Smooth muscle cell (in vitro differentiated cells): ENCODE results near the gene NCLN. TPM values are rescaled to one million over a fixed set of nuclear protein-coding genes. Genes with fewer than 3 reads are reported as not detected.

Experiments
- DNase-seq: peaks from one replicate; lab custom pipeline; 2025; ENCODE audit not compliant: unreplicated experiment; lab: John Stamatoyannopoulos, UW
- H2AFZ ChIP-seq: fragments of 200-600 bp; sonication (generic); 2 replicates; pipeline ENCODE4 v1.6.0; 2016; ENCODE audit warnings: antibody characterized with exemption, low read depth, mild to moderate bottlenecking
- H3F3A ChIP-seq: fragments of 200-600 bp; sonication (generic); 2 replicates; pipeline ENCODE4 v1.6.0; 2017; ENCODE audit warnings: antibody characterized with exemption, low read depth
- H3K27ac ChIP-seq: fragments of 200-600 bp; sonication (generic); 2 replicates; pipeline ENCODE4 v1.5.1; 2016; ENCODE audit warnings: low read depth, mild to moderate bottlenecking
- H3K27me3 ChIP-seq: fragments of 200-600 bp; sonication (generic); 2 replicates; pipeline ENCODE4 v1.6.1; 2016; ENCODE audit warnings: low read depth, mild to moderate bottlenecking
- H3K36me3 ChIP-seq: fragments of 200-600 bp; sonication (generic); 2 replicates; pipeline ENCODE4 v1.5.1; 2016; ENCODE audit warnings: low read depth
- H3K4me1 ChIP-seq: fragments of 200-600 bp; sonication (generic); 2 replicates; pipeline ENCODE4 v1.5.1; 2016; ENCODE audit warnings: low read depth
- H3K4me2 ChIP-seq: fragments of 200-600 bp; sonication (generic); 2 replicates; pipeline ENCODE4 v1.6.0; 2016; ENCODE audit warnings: mild to moderate bottlenecking
- H3K4me3 ChIP-seq: fragments of 200-600 bp; sonication (generic); 2 replicates; pipeline ENCODE4 v1.5.1; 2016; ENCODE audit warnings: mild to moderate bottlenecking
- H3K79me2 ChIP-seq: fragments of 200-600 bp; sonication (generic); 2 replicates; pipeline ENCODE4 v1.6.0; 2016; ENCODE audit warnings: low read depth, mild to moderate bottlenecking
- H3K9ac ChIP-seq: fragments of 200-600 bp; sonication (generic); 2 replicates; pipeline ENCODE4 v1.6.0; 2016; ENCODE audit warnings: low read depth
- H3K9me3 ChIP-seq: fragments of 200-600 bp; sonication (generic); replicated peaks from 2 replicates; pipeline ENCODE4 v1.5.1; 2016; ENCODE audit warnings: low read depth
- H4K20me1 ChIP-seq: fragments of 200-600 bp; sonication (generic); 2 replicates; pipeline ENCODE4 v1.6.0; 2016; ENCODE audit warnings: low read depth
- CTCF ChIP-seq: fragments of 200-600 bp; sonication (generic); IDR thresholded peaks from 2 replicates; pipeline ENCODE4 v1.5.1; 2017; ENCODE audit warnings: borderline replicate concordance, mild to moderate bottlenecking, antibody characterized with exemption; ENCODE audit not compliant: insufficient read depth, poor library complexity, severe bottlenecking
- WGBS: methylation state at CpG from one replicate; pipeline ENCODE4 v1.1.7; 2016; ENCODE audit warnings: low lambda C conversion rate; 5-methylcytosine and 5-hydroxymethylcytosine counted together
- polyA plus RNA-seq: library from polyadenylated mRNA; unstranded; fragments of >200 nt; fragmentation: Nextera tagmentation; extraction: Ambion mirVana; gene quantifications from 2 replicates; pipeline ENCODE4 v1.2.1, GENCODE V29; 2016
- total RNA-seq: library from RNA; depleted of rRNA; stranded (reverse); fragments of >200 nt; gene quantifications from 2 replicates; pipeline ENCODE4 v1.2.3, GENCODE V29; 2014

The NCLN gene
- total and polyA plus RNA-seq, 2 experiments from 2014 or later = 44.5 to 97.4 TPM

GRCh38 chr19:3208317-3209207, 22.8 kb downstream of the NCLN start:
- H3K4me2 ChIP-seq = no peak overlapping the region
- H3K9ac ChIP-seq = no peak overlapping the region
- H3K27me3 ChIP-seq = no peaks in the 10 kb centered on the region
- no peaks in the 10 kb centered on the region for H3K36me3 ChIP-seq
- TF ChIP-seq CTCF = no peak
- no peaks in the 10 kb centered on the region for H3F3A ChIP-seq
- no peak overlapping the region for H2AFZ ChIP-seq
- no peak overlapping the region for H3K4me3 ChIP-seq
- WGBS = 94% methylated on average over 32 of the region's 33 CpGs
- no peak overlapping the region for H3K27ac ChIP-seq
- no peaks in the 10 kb centered on the region for H3K4me1 ChIP-seq
- no peak for DNase-seq
- no peaks in the 10 kb centered on the region for H3K79me2 ChIP-seq
- H3K9me3 ChIP-seq = no peaks in the 10 kb centered on the region
- H4K20me1 ChIP-seq = no peaks in the 10 kb centered on the region

GRCh38 chr19:3210347-3211017, 24.8 kb downstream of the NCLN start:
- Histone ChIP-seq H3K9me3 (no peaks in the 10 kb centered on the region), H3K36me3 (no peaks in the 10 kb centered on the region), H3K4me2 (no peak overlapping the region), H3K79me2 (no peaks in the 10 kb centered on the region), H4K20me1 (no peaks in the 10 kb centered on the region), H2AFZ (no peak overlapping the region), H3F3A (no peaks in the 10 kb centered on the region), H3K9ac (no peak overlapping the region), H3K27ac (no peak overlapping the region), H3K27me3 (no peaks in the 10 kb centered on the region), H3K4me1 (no peaks in the 10 kb centered on the region), H3K4me3 (no peak overlapping the region)
- peak; percentile 1 for DNase-seq
- 50% methylated on average over 19 of the region's 20 CpGs for WGBS
- peak; percentile 48 for TF ChIP-seq CTCF

GRCh38 chr19:3211191-3211590, 25.5 kb downstream of the NCLN start:
- H3K36me3 ChIP-seq = no peaks in the 10 kb centered on the region
- TF ChIP-seq CTCF = no peak
- no peaks in the 10 kb centered on the region for H3K4me1 ChIP-seq
- H3K4me3 ChIP-seq = no peak overlapping the region
- 81% methylated on average over 12 of the region's 12 CpGs for WGBS
- no peak overlapping the region for H2AFZ ChIP-seq
- H4K20me1 ChIP-seq = no peaks in the 10 kb centered on the region
- no peaks in the 10 kb centered on the region for H3K79me2 ChIP-seq
- no peak overlapping the region for H3K27ac ChIP-seq
- no peaks in the 10 kb centered on the region for H3K9me3 ChIP-seq
- no peak overlapping the region for H3K9ac ChIP-seq
- H3F3A ChIP-seq = no peaks in the 10 kb centered on the region
- H3K4me2 ChIP-seq = no peak overlapping the region
- no peak for DNase-seq
- no peaks in the 10 kb centered on the region for H3K27me3 ChIP-seq
